ENCODE data around the gene HEG1. TPM values are rescaled to one million over a fixed set of nuclear protein-coding genes. Genes with fewer than 3 reads are reported as not detected.
"Not testable (repeated sequence)": the region's sequence is repeated elsewhere in the genome, so short reads cannot be mapped to it uniquely, and the experiment has no call there.

Gene HEG1, protein sequence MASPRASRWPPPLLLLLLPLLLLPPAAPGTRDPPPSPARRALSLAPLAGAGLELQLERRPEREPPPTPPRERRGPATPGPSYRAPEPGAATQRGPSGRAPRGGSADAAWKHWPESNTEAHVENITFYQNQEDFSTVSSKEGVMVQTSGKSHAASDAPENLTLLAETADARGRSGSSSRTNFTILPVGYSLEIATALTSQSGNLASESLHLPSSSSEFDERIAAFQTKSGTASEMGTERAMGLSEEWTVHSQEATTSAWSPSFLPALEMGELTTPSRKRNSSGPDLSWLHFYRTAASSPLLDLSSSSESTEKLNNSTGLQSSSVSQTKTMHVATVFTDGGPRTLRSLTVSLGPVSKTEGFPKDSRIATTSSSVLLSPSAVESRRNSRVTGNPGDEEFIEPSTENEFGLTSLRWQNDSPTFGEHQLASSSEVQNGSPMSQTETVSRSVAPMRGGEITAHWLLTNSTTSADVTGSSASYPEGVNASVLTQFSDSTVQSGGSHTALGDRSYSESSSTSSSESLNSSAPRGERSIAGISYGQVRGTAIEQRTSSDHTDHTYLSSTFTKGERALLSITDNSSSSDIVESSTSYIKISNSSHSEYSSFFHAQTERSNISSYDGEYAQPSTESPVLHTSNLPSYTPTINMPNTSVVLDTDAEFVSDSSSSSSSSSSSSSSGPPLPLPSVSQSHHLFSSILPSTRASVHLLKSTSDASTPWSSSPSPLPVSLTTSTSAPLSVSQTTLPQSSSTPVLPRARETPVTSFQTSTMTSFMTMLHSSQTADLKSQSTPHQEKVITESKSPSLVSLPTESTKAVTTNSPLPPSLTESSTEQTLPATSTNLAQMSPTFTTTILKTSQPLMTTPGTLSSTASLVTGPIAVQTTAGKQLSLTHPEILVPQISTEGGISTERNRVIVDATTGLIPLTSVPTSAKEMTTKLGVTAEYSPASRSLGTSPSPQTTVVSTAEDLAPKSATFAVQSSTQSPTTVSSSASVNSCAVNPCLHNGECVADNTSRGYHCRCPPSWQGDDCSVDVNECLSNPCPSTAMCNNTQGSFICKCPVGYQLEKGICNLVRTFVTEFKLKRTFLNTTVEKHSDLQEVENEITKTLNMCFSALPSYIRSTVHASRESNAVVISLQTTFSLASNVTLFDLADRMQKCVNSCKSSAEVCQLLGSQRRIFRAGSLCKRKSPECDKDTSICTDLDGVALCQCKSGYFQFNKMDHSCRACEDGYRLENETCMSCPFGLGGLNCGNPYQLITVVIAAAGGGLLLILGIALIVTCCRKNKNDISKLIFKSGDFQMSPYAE (N-terminal part only)
- total RNA-seq, result 10 to 100 TPM in 1 of 2 donors, 1 to 10 TPM in 1; 9.8 to 13.9 TPM

DNA sequence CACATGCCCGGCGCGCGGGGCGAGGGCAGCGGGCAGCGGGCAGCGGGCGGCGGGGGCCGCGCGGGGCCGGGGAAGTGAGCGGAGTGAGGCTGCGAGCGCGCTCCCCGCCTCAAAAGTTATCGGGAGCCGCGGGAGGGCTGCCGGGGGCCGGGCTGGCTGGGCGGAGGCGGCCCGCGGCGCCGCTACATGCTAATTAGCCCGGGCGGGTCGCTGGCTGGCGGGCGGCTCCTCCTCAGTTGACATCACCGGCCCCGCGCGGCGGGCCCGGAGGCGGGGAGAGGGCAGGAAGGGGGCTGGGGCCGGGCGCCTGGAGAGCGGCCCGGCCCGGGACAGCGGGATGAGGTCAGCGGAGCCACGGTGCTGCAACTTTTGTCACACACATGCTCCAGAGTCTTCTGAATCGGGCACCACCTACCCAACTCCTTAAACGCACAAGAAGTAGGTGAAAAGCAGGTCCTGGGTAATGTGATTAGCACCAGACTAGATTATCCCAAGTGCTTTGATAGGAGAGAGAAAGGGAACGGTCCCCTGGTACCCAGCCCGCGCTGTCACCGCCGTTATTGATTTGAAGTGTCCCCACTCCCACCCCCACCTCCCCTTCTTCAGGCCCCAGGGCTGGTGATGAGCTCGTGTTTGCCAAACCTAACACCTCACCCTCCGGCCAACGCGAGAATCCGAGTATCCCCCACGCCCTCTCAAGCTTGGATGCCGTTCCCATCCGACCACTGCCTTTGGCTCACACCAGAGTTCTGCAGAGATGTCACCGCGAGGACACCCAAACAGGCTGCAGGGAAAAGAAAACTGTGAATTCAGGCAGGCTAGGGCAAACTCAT, at the start of gene HEG1:
HEG1 (minus strand) TSS at position 85 of the 833 bp plus-strand sequence. CDS start 107 bp downstream, outside the sequence.
- Mint-ChIP-seq H3K9me3 (no peaks in the 10 kb centered on the region), H3K27ac (peak within 1 kb of the TSS; percentile 70 to 80), H3K36me3 (peaks cover 5 to 14% of the 10 kb centered on the region in 2 donors)
- DNase-seq (ENCODE audit: low spot score in 2 of 2), result peak; percentile 69 to 80
- peak; percentile 76 to 77 for ATAC-seq

GRCh38 chr3:125105116-125105515, 49.3 kb upstream of the HEG1 start:
- Mint-ChIP-seq H3K27ac (no peak overlapping the region), H3K9me3 (peaks cover 0 to 8% of the 10 kb centered on the region in 2 donors), H3K36me3 (peaks cover 4 to 10% of the 10 kb centered on the region in 2 donors)
- no peak for ATAC-seq
- DNase-seq (ENCODE audit: low spot score in 2 of 2), result no peak

DNA sequence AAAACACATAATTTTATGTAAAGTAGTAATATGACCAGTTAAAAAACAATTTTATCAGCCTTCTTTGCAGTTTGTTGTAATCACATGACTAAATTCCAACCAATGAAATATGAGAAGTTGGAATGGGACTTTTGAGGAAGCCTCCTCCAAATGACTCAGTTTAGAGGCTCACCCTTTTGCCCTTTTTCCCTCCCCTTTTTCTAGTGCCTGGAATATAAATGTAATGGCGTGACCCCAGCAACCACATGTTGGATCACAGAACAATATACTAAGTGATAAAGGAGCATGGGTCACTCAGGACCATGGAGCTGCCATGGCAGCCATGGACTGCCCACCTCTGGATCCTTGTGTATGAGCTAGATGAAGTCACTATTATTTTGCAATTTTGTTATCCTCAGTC, 48.8 kb upstream of the HEG1 start:
- ATAC-seq (no peak), DNase-seq (ENCODE audit: low spot score in 2 of 2) (no peak)
- peaks cover 4 to 13% of the 10 kb centered on the region in 2 donors for H3K9me3 Mint-ChIP-seq
- H3K27ac Mint-ChIP-seq, result no peak overlapping the region
- peaks cover 4 to 15% of the 10 kb centered on the region in 2 donors for H3K36me3 Mint-ChIP-seq

DNA sequence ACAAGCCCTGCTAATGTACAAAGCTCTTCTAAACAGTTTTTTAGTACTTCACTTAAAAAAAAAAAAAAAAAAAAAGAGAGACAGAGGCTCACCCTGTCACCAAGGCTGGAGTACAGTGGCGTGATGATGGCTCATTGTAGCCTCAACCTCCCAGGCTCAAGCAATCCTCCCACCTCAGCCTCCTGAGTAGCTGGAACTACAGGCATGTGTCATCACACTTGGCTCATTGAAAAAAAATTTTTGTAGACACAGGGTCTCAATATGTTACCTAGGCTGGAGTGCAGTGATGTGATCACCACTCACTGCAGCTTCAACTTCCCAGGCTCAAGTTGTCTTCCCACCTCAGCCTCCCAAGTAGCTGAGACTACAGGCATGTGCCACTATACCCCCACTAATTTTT, 47.6 kb upstream of the HEG1 start:
- ATAC-seq, result no peak
- peaks cover 4 to 13% of the 10 kb centered on the region in 2 donors for H3K9me3 Mint-ChIP-seq
- peaks cover 4 to 21% of the 10 kb centered on the region in 2 donors for H3K36me3 Mint-ChIP-seq
- DNase-seq (ENCODE audit: low spot score in 2 of 2), result no peak
- no peak overlapping the region for H3K27ac Mint-ChIP-seq

DNA sequence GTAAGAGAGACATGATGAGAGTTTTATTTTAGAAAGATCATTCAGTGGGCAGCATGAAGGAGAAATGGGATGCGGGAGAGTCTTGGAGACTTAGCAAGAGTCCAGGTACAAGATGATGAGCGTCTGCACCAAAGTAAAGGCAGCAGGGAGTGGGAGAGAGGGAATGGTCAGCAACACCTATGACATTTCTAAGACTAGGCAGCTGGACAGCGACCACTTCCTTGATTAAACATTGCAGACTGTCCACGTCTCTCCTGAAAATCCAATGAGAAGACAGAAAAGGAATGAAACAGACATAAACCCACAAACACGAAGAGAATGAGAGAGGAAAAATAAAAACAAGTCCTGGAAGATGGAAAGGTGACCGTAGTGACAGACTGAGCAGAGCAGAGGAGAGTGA, 46.7 kb upstream of the HEG1 start:
- H3K9me3 Mint-ChIP-seq, result peaks cover 4 to 13% of the 10 kb centered on the region in 2 donors
- ATAC-seq (no peak), DNase-seq (ENCODE audit: low spot score in 2 of 2) (no peak)
- peaks cover 4 to 21% of the 10 kb centered on the region in 2 donors for H3K36me3 Mint-ChIP-seq
- H3K27ac Mint-ChIP-seq, result no peak overlapping the region

- Mint-ChIP-seq H3K36me3 (peaks cover 0 to 12% of the 10 kb centered on the region in 2 donors), H3K27ac (no peak overlapping the region), H3K9me3 (peaks cover 4 to 5% of the 10 kb centered on the region in 2 donors)
- no peak for DNase-seq (ENCODE audit: low spot score in 2 of 2)
- ATAC-seq, result no peak
Observed at GRCh38 chr3:125098611-125099291, 43.0 kb upstream of the HEG1 start.

GRCh38 chr3:125090649-125091048, 34.9 kb upstream of the HEG1 start:
- H3K36me3 Mint-ChIP-seq, result no peaks in the 10 kb centered on the region
- ATAC-seq (no peak), DNase-seq (ENCODE audit: low spot score in 2 of 2) (no peak)
- no peak overlapping the region for H3K27ac Mint-ChIP-seq
- H3K9me3 Mint-ChIP-seq, result peaks cover 4 to 5% of the 10 kb centered on the region in 2 donors

GRCh38 chr3:125087768-125088391, 32.1 kb upstream of the HEG1 start:
- DNase-seq (ENCODE audit: low spot score in 2 of 2) (no peak), ATAC-seq (no peak)
- H3K36me3 Mint-ChIP-seq, result no peaks in the 10 kb centered on the region
- no peak overlapping the region for H3K27ac Mint-ChIP-seq
- H3K9me3 Mint-ChIP-seq, result peaks cover 4 to 5% of the 10 kb centered on the region in 2 donors

- H3K36me3 Mint-ChIP-seq, result no peaks in the 10 kb centered on the region
- H3K27ac Mint-ChIP-seq, result no peak overlapping the region
- DNase-seq (ENCODE audit: low spot score in 2 of 2), result no peak
- peaks cover 0 to 4% of the 10 kb centered on the region in 2 donors for H3K9me3 Mint-ChIP-seq
- ATAC-seq, result no peak
Observed at GRCh38 chr3:125085166-125085565, 29.4 kb upstream of the HEG1 start.

DNA sequence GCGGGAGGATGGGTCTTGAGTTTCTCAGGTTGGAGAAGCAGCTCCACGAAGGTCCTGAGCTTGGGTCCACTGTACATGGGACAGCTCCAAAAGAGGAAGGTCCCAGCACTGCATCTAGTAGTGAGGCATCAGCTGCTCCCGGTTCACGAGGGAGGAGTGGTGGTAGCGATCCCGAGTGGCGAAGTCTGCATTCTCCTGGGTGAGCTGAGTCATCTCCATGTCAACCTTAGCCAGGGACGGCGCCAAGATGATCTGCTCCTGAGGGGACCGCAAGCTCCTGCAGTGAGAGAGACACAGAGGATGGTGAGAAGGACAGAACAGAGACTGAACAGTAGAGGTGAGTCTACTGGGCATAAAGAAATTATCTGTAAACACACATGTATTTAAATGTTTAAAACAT, 28.0 kb upstream of the HEG1 start:
- H3K36me3 Mint-ChIP-seq, result no peaks in the 10 kb centered on the region
- no peak for ATAC-seq

DNA sequence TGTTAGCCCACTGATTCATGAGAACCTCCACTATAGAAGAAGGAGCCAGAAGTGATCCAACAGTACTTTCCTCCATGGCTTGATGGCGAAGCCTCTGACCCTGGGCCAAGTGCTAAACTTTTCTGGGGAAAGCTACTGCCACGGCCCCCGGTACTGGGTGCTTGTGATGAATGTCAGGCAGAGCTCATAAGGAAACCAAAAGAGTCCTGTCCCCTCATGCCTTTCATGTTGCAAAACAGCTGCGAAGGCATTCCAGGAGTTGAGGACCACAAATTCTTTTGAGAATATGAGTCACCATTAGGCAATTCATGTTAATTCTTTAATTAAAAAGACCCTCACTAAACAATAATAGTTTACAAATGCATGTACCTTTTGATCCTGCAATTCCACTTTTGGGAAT, 26.5 kb upstream of the HEG1 start:
- not testable (repeated sequence) for H3K36me3 Mint-ChIP-seq; H3K27ac Mint-ChIP-seq; ATAC-seq; H3K9me3 Mint-ChIP-seq; DNase-seq (ENCODE audit: low spot score in 2 of 2)

More for the DNA sequence above, 28.0 kb upstream of the HEG1 start:
- H3K27ac Mint-ChIP-seq, result no peak overlapping the region
- no peak for DNase-seq (ENCODE audit: low spot score in 2 of 2)
- peaks cover 0 to 4% of the 10 kb centered on the region in 2 donors for H3K9me3 Mint-ChIP-seq

GRCh38 chr3:125080077-125080476, 24.3 kb upstream of the HEG1 start:
- DNase-seq (ENCODE audit: low spot score in 2 of 2) (no peak), ATAC-seq (no peak)
- H3K9me3 Mint-ChIP-seq, result no peaks in the 10 kb centered on the region
- no peak overlapping the region for H3K27ac Mint-ChIP-seq
- H3K36me3 Mint-ChIP-seq, result no peaks in the 10 kb centered on the region

DNA sequence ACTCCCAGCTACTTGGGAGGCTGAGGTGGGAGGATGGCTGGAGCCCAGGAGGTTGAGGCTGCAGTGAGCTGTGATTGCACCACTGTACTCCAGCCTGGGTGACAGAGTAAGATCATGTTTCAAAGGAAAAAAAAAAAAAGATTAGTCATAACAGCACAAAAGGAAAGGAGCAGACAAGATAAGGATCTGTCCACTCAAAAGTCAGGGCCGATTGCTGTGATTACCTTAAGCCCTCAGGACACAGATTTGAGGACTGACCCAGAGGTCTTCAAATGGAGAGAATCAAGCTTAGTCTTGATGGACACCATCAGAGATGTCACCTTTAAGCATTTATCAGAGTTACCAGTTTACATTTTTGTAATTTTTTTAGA, 23.9 kb upstream of the HEG1 start:
- H3K27ac Mint-ChIP-seq, result no peak overlapping the region
- H3K9me3 Mint-ChIP-seq, result no peaks in the 10 kb centered on the region
- DNase-seq (ENCODE audit: low spot score in 2 of 2) (no peak), ATAC-seq (peak in 1 of 2 donors; percentile 22)
- no peaks in the 10 kb centered on the region for H3K36me3 Mint-ChIP-seq

DNA sequence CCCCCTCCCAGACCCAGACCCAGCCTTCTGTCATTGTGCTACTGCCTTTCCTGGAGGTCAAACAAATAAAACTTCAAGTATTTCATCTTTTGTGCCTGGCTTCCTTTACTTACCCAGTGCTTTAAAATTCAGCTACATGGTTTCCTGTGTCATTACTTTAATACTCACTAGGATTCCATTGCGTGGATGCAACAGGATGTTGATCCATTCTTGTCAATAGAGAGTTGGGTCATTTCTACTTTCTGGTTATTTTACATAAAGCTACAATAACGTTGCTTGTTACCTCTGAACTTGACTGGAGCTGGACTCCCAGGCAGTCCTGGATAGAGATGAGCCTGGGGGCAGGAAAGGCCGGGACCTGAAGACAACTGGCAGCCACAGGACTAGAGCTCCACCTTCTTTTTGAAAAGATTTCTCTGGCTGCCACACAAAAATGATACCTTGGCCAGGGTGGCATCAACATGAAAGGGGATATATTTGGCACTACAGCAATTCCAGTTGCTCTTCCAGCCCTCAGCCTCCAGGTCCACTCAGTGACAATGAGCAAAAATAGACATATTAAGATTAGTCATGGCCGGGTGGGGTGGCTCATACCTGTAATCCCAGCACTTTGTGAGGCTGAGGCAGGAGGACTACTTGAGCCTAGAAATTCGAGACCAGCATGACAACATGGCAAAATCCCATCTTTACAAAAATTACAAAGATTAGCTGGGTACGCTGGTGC, 23.3 kb upstream of the HEG1 start:
- no peaks in the 10 kb centered on the region for H3K9me3 Mint-ChIP-seq
- ATAC-seq (no peak), DNase-seq (ENCODE audit: low spot score in 2 of 2) (no peak)
- H3K27ac Mint-ChIP-seq, result peak overlapping the region in 1 of 2 donors; percentile 15
- no peaks in the 10 kb centered on the region for H3K36me3 Mint-ChIP-seq

Measured in activated naive CD4-positive, alpha-beta T cell treated with anti-CD3 and anti-CD28 coated beads, Interleukin-2, amount 50 U/mL, for 72 hours (primary cell).